Activated CD8-positive, alpha-beta memory T cell treated with anti-CD3 and anti-CD28 coated beads for 36 hours (primary cell): ENCODE measurements around the gene SGO2. TPM values are rescaled to one million over a fixed set of nuclear protein-coding genes. Genes with fewer than 3 reads are reported as not detected.

Source experiments
- CTCF ChIA-PET: fragments of 350-600 bp; sonication (Branson Sonifier 250); formaldehyde crosslinking; loops from one replicate; lab custom pipeline; 2021; ENCODE audit warnings: antibody characterized with exemption; lab: Charles Lee
- POLR2A ChIA-PET: fragments of 350-600 bp; sonication (Branson Sonifier 250); formaldehyde crosslinking; loops from one replicate; lab custom pipeline; 2021; ENCODE audit warnings: antibody characterized with exemption; lab: Charles Lee
- total RNA-seq, 2 experiments: library from RNA; stranded (reverse); gene quantifications; one replicate each; pipeline ENCODE4 v1.2.3, GENCODE V29; 2021

The SGO2 gene, protein sequence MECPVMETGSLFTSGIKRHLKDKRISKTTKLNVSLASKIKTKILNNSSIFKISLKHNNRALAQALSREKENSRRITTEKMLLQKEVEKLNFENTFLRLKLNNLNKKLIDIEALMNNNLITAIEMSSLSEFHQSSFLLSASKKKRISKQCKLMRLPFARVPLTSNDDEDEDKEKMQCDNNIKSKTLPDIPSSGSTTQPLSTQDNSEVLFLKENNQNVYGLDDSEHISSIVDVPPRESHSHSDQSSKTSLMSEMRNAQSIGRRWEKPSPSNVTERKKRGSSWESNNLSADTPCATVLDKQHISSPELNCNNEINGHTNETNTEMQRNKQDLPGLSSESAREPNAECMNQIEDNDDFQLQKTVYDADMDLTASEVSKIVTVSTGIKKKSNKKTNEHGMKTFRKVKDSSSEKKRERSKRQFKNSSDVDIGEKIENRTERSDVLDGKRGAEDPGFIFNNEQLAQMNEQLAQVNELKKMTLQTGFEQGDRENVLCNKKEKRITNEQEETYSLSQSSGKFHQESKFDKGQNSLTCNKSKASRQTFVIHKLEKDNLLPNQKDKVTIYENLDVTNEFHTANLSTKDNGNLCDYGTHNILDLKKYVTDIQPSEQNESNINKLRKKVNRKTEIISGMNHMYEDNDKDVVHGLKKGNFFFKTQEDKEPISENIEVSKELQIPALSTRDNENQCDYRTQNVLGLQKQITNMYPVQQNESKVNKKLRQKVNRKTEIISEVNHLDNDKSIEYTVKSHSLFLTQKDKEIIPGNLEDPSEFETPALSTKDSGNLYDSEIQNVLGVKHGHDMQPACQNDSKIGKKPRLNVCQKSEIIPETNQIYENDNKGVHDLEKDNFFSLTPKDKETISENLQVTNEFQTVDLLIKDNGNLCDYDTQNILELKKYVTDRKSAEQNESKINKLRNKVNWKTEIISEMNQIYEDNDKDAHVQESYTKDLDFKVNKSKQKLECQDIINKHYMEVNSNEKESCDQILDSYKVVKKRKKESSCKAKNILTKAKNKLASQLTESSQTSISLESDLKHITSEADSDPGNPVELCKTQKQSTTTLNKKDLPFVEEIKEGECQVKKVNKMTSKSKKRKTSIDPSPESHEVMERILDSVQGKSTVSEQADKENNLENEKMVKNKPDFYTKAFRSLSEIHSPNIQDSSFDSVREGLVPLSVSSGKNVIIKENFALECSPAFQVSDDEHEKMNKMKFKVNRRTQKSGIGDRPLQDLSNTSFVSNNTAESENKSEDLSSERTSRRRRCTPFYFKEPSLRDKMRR
- total RNA-seq, result 10 to 100 TPM; 24.4 to 26.3 TPM

DNA sequence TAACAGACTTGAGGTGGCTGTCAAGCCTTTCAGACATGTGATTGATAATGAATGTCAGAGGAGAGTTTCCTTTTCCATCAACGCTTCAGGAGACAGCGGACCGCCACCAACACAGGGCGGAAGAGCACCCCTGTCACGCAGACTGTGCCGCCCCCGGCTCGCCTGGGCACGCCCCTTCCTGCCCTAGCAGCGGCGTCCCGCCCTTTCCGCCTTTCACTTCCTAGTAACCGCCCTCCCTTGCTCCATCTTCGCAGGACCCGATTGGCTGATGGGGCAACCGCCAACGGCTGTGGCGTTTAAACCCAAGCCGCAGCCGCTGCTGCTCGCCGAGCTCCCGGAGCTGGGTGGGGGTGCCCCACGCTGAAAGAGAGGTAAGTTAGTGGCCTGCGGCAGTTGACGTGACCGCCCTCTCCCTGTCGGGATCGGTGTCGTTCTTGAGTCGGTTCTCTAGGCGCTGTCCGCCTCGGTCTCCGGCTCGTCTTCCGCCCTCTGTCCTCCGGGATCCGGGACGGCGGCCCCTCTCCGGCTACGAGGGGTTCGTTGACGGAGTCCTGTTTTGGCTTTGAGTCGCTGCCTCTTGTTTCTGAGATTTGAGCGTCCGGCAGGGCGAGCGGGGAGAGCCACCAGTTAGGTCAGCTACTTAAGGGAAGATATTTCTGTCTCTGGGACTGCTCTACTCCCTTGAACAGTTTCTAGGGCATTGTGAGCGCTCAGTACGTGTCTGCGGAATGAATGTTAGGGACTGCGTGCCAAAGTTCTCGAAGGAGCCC lies at the start of gene SGO2:
TSS of gene SGO2 (plus strand) at position 326 of the 770 bp plus-strand sequence. CDS start 6,769 bp downstream, outside the sequence.
- ChIA-PET POLR2A (interaction anchor here (0.6 to 1.0 kb wide), 2 partner anchors 10 to 16 kb away, joined by 3 read pairs; partner anchors contain the start of gene KCTD18), CTCF (interaction anchor here (0.6 to 1.6 kb wide), 5 partner anchors 10 to 25 kb away, joined by 3 read pairs; partner anchors contain the start of gene KCTD18)

DNA sequence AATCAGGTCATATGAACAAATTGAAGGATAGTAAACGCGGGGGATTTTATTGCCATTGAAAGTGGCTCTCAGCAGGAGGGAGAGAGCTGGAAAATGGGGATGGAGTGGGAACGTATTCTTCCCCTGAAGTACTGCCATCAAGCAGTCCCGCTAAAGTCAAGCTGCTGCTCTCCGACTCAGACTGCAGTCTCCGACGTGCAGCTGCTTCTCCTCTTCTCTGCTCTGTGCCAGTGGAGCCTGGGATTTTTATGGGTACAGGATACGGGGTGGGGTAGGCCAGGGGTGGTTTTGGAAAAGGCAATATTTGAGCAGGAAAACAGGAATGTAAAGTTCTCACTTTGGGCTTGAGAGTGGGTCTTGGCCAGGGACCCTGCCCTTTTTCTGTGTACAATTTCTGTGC lies 49.2 kb upstream of the SGO2 start:
- CTCF ChIA-PET, result interaction anchor here (1.1 kb wide), 1 partner anchor 491 kb away, joined by 3 read pairs; no protein-coding TSS in a partner anchor
- POLR2A ChIA-PET, result no interaction called here

DNA sequence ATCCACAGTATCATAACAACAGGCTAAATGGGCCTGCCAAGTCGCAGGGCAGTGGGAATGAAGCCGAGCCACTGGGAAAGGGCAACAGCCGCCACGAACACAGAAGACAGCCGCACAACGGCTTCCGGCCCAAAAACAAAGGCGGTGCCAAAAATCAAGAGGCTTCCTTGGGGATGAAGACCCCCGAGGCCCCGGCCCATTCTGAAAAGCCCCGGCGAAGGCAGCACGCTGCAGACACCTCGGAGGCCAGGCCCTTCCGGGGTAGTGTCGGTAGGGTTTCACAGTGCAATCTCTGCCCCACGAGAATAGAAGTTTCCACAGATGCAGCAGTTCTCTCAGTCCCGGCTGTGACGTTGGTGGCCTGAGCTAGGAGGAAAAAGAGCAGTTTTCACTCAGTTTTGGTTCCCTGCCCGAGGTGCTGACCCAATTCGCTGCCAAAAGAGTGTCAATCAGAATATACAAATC lies 48.3 kb upstream of the SGO2 start:
- CTCF ChIA-PET, result interaction anchor here (0.6 to 1.6 kb wide), 2 partner anchors 12 to 700 kb away, joined by 3 to 6 read pairs; no protein-coding TSS in a partner anchor

DNA sequence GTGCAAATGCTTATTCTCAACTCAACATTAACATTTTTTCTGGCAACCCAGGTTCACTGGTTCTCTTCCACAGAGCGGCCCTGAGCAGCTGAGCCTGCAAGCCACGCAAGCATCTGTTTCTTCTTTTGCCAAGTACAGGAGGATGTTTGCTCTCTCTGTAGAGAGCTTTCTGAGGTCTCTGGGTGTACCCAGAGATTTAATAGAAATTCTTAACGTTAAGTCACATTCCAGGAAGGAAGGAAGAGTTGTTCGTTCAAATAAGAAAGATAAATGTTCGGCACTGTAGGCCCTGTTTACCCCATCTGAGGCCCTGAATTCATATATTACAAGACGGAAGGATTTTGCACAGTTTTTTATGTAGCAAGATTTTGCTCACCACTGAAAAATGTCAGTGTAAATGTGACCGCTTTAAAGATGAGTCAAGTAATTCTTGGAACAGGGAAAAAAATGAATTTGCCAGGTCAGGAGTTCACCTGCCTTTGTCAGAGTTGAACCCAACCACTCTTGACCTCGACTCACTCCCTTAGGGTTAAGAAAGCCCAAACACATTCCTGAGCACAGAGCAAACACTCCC lies 46.2 kb upstream of the SGO2 start:
- ChIA-PET CTCF (interaction anchor here (1.3 to 5.5 kb wide), 2 partner anchors 8 to 10 kb away, joined by 5 to 27 read pairs; no protein-coding TSS in a partner anchor), POLR2A (no interaction called here)

More for the DNA sequence above, 48.3 kb upstream of the SGO2 start:
- POLR2A ChIA-PET, result no interaction called here

DNA sequence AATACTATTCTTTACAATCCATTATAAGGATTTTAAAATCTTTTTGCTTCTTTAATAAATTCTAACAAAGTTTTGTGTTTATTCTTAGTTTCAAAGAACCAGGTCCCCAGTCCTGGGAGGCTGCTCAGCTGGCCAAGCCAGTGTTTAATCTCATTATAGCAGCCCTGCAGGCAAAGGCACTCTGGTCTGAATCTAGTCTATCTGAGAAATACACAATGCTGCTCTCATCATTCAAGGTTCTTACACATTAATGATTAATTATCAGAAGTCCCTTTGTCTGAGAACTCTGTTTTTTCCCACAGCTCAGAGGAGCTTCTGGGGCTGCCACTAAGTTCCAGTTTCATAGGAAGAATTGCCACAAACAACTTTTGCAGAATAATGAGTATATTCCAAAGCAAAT lies 43.8 kb upstream of the SGO2 start:
- CTCF ChIA-PET, result interaction anchor here (0.7 to 5.5 kb wide), 6 partner anchors 11 to 509 kb away, joined by 3 to 27 read pairs (median 4); partner anchors contain the start of gene KCTD18
- POLR2A ChIA-PET, result no interaction called here

DNA sequence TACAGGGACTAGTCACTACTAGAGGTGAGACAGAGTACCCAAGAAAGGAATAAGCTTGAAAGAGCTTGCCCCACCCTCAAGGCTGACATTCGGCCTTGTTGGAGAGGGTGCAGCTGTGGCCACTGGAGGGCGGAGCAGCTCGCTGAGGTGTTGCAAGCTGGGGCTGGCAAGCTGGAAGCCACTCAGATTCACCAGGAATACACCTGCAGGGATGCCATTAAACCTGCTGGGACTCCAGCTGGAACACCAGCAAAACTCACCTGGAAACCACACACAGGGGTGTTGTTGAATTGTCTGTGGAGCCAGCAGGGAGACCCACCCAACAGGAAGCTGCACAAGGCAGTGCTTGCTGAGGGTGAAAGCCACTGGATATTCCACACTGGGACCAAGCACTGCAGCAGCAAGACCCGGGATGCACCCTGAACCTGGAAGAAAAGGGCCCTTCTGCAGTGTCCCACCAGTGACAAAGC lies 42.2 kb upstream of the SGO2 start:
- POLR2A ChIA-PET, result no interaction called here
- CTCF ChIA-PET, result interaction anchor here (0.8 to 5.5 kb wide), 4 partner anchors 12 to 510 kb away, joined by 3 to 27 read pairs (median 4); partner anchors contain the start of gene KCTD18

DNA sequence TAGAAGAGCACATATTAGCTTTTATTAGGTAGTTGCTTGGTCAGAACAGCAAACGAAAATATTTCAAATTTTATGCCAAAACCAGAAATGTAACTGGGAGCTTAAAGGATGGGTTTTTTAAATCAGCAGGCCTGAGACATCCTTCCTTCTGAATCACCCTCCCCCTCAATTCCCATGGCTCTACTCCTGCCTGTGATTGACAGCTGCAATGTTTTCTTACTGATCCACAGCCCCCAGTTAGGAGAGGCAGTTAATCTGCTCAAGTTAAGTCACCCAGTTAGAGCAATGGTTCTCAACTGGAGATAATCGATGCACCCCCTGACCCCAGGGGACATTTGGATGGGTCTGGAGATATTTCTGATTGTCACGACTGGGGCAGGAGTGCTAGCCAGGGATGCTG lies 41.1 kb upstream of the SGO2 start:
- ChIA-PET POLR2A (no interaction called here), CTCF (interaction anchor here (1.6 to 5.5 kb wide), 3 partner anchors 14 to 511 kb away, joined by 3 to 27 read pairs (median 6); no protein-coding TSS in a partner anchor)

DNA sequence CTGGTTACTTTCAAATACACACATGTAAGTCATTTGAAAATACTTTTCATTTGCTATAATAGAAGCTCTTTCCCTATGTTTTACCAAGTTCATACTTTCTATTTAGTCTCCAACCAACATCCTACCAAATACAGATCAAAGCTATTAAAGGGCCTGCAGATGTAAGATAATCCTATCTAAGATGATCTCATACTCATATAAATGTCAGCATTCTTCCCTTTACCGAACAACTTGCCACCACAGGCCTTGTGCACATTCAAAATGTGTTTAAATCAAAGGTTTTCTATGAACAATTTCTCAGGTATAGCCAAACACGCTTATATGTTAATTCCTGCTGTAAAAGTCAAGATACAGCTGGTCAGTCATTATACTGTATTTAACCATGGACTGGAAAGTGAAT lies 39.5 kb upstream of the SGO2 start:
- ChIA-PET POLR2A (no interaction called here), CTCF (interaction anchor here (0.8 kb wide), 1 partner anchor 112 kb away, joined by 3 read pairs; no protein-coding TSS in a partner anchor)

DNA sequence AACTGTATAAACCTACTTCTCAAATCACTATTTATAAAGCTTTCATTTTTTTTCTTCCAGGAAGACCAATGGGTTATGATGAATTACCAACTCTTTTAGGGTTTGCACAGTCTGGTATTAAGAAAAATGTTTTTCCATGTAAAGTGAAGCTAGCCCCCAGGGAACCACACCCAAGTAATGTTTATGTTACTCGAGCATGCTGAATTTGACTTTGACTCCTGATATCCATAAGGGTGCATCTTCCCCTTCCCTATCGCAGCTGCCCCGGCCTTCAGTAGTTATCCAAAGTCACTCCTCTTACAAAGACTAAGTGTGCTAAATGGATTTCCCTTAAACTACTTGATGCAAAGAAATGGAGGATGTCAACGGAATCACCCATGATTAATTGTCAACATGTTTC lies 37.8 kb upstream of the SGO2 start:
- CTCF ChIA-PET, result no interaction called here
- POLR2A ChIA-PET, result no interaction called here

DNA sequence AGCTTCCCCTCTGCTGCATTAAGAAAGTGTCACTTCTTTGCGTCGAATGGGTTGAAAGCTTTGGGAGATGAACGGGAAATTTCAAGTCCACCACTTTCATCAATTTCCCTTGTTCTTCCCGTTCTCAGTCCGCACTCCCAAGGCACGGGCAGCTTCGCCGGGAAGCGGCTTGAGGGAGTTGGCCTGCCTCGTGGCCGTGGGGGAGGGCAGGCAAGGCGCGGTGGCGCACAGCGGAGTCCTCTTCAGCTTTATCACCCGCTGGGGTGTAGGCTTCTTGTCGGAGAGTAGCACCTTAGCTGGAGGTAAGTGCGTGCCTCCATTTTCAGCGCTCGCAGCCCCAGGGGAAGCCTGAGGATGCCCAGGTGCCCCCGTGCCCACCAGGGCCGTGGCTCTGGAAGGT lies 36.0 kb upstream of the SGO2 start:
- ChIA-PET POLR2A (no interaction called here), CTCF (no interaction called here)

DNA sequence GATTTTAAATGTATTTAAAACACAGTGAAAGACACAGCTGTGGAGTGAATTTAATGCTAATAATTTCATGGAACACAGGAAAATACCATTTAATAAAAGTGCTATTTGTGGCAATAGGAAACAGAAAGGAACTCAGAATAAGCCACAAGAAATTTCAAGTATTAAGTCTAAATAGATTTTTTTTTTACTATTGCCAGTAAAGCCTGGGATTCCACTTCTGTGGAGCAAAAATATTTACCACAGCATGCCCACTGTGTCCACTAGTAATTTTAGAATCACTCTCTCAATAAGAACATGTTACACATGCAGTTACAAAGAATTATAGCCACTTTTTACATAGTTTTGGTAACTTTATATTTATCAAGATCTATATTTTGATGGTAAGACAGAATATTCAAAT lies 33.4 kb upstream of the SGO2 start:
- CTCF ChIA-PET, result interaction anchor here (1.5 kb wide), 1 partner anchor 11 kb away, joined by 4 read pairs; no protein-coding TSS in a partner anchor
- POLR2A ChIA-PET, result no interaction called here

DNA sequence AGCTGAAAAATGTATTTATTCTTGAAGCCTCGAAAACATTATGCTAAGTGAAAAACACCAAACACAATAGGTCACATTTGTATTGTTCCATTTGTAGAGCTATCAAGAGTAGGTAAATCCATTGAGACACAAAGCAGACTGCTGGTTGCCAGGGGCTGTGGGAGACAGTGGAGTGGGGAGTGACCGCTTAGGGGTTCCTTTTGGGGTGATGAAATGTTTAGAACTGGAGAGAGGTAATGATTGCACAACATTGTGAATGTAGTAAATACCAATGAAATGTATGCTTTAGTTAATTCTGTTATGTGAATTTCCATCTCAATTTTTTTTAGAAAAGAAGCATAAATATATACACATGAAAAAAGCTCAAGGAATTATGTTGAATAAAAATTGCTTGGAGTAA lies 32.0 kb upstream of the SGO2 start:
- ChIA-PET POLR2A (no interaction called here), CTCF (interaction anchor here (1.5 kb wide), 1 partner anchor 13 kb away, joined by 4 read pairs; no protein-coding TSS in a partner anchor)

DNA sequence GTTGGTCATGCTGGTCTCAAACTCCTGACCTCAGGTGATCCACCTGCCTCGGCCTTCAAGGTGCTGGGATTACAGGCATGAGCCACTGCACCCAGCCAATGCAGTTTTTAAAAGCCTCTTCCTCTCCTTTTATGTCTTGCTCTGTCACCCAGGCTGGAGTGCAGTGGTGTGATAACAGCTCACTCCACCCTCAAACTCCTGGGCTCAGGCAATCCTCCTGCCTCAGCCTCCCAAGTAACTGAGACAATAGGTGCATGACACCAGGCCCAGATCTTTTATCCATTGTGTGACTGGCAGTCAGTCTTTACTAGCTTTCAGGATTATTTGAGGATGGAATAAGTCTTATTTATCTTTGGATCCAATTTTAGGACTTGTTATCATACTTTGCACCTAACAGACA lies 29.3 kb upstream of the SGO2 start:
- POLR2A ChIA-PET, result no interaction called here
- CTCF ChIA-PET, result no interaction called here

DNA sequence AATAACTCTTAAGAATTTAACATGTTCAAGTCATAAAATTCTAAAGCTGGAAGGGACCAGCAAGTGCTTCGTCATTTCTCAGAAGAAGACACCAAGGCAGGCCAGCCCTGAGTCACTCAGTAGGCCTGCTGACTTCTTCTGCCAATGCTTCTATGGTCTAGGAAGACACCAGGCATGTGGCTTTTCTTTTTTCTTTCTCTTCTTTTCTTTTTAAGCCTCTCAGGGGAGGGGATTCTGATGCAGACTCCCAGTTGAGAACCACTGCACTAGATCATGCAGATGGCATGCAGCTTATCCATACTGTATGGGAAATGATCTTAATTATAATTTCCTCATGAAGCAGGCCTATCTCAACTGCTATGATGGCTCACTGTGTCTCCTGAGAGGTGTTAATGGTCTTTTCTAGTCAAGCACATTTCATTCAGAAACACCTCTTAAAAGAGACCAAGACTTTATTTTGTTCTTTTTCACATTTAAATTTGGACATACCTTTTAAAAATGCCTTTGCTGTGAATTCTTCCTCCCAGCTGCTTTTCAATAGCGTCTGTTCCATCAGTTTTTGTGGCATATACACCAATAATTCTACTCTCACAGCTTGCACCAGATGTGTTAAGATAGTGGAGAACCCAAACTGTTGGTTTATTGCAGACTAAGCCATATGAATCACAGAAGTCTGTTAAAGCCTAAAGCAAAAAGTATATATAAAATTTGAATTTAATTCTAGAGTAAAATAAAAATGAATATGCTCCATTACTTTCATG lies 27.4 kb upstream of the SGO2 start:
- CTCF ChIA-PET, result interaction anchor here (0.6 kb wide), 1 partner anchor 166 kb away, joined by 4 read pairs; no protein-coding TSS in a partner anchor

DNA sequence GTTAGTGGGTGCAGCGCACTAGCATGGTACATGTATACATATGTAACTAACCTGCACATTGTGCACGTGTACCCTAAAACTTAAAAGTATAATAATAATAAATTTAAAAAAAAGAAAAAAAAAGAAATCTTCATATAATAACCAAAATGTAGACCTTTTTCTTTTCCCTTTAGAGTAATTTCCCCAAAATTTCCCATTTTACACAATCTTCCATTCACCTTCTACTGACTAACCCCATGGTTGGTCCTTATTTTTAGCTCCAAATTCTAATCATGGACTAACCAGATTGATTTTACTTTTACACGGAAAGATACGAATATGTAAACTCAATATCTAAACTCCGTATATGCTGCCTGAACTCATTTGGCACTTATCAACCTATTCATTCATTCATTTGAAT lies 23.8 kb upstream of the SGO2 start:
- ChIA-PET POLR2A (no interaction called here), CTCF (interaction anchor here (0.6 to 0.9 kb wide), 2 partner anchors 16 to 220 kb away, joined by 3 to 4 read pairs; no protein-coding TSS in a partner anchor)

More for the DNA sequence above, 27.4 kb upstream of the SGO2 start:
- POLR2A ChIA-PET, result no interaction called here

DNA sequence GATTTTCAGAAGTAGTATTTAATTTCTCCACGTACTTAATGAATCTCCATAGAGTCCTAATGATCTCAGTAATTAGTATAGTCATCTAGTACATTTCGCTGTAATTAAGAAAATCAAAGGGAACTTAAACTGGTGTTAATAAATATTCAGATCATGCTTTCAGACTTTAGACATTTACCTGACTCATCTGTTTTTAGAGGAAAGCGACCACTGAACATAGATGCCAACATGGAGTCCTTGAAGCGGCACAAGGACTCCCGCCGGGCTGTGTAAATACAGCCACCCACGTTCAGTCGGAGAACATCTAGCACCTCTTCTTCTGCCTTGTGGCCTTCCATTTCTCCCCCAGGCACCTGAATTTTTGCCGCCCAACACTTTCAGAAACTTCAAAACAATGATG lies 19.3 kb upstream of the SGO2 start:
- ChIA-PET POLR2A (no interaction called here), CTCF (no interaction called here)
